Pons (tissue), 1 donor: ENCODE results near the gene ATP9B.

Source experiments
- DNase-seq: peaks from one replicate; pipeline ENCODE4 v3.0.0-alpha.2; 2016; ENCODE audit warnings: low spot score

The ATP9B gene

DNA sequence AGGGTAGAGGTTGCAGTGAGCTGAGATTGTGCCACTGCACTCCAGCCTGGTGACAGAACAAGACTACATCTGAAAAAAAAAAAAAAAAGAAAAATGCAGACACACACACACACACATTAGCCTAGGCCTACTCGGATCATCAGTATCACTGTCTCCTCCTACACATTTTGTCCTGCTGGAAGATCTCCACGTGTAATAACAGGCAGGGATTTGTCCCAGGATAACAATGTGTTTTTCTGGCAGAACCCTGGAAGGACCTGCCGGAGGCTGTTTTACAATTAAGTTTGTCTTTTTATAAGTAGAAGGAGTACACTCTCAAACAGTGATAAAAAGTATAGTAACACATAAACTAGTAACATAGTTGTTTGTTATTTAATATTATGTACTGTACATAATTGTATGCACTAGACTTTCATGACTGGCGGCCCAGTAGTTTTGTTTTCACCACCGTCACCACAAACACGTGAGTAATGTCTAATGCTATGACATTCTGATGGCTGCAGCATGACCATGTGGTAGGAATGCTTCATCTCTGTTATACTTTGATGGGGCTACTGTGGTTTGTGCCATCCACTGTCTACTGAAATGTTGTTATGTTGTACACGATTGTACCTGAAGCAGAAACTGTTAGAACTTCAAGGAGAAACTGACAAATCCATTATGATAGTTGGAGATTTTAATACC is 130.6 kb downstream of the ATP9B start:
- DNase-seq, result no peak

DNA sequence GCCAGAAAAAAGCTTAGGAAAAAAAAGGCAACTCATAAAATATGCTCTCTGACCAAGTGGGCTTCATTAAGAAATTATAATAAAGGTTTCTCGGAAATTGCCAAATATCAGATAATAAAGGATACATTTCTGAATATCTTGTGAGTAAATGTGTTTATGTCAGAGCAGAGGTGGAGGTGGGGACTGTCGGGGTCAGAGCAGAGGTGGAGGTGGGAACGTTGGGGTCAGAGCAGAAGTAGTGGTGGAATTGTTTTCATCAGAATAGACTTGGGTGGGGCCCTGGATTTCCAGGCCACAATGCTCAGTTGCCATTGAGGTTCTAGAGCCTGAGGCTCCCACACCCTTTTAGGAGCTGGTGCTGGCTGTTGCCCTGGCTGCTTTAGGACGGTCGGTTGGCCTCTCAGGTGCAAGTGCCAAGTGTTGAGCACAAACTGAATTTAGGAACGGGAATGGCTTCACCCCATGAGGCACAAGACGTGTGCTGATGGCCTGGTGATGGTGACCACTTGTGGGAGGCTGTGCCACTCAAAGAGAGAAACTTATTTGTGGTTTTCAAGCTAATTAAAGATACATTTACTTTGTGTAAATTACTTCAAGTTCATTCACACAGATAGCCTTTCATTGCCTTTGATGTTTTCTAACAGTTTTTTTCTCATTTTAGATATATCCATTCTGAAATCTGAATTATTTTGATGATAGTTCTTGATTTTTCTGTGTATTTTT is 131.5 kb downstream of the ATP9B start:
- peak; percentile 47 for DNase-seq

DNA sequence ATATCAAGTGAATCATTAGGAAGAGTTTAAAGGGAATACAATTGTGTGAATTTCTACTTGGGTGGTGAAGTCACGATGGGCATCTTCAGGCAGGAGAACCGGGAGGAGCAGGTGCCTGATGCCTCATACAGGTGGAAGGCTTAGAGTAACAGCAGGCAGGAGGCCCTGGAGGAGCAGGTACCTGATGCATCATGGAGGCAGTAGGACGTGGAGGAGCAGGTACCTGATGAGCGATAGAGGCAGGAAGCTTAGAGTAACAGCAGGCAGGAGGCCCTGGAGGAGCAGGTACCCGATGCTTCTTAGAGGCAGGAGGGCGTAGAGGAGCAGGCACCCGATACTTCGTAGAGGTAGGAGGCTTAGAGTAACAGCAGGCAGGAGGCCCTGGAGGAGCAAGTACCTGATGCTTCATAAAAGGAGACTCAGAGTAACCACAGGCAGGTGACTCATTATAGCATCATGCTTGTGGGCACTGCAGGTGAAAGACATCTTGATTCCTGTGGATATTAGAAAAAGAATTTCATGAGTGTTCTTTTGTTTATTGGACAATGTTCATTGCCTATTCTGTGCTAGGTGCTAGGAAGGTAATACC is 133.9 kb downstream of the ATP9B start:
- no peak for DNase-seq

DNA sequence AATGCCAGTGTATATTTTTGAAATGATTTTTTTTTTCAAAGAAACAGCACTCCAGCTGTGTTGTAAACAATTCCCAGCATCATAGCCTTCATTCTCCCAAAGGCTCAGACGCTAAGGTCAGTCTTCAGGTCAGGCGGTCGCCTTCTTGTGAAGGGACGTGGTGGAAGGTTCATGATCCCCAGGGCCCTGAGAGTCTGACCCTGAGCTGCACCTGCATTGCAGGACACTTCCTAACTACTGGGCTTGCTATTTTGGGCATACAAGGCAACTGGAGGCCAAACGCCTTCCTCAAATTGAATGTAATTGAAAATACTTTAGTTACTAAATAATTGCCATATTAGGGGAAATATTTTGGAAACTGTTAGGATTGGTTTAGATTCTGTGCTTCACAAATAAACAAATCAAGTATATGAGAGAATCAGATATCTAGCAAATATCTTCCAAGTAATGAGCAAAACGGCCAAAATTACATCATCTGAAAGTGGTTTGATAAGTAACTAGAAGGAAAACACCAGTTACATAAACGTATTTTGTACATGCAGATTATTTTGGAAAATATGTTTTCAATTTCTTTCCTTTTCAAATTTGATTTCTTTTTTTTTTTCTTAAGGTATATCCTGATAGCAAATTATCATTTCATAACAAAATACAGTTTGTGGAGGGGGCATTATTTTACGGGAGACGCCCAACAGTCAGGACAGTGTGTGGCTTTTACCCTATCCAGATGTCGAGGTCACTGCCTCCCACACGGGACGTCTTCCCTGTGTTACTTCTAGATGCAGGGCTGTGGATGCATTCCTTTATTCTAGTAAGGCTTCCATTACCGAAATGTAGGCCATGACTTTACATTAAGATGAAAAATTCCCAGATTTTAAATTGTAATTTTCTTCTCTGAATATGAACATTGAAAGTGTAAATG is 136.0 kb downstream of the ATP9B start:
- no peak for DNase-seq

DNA sequence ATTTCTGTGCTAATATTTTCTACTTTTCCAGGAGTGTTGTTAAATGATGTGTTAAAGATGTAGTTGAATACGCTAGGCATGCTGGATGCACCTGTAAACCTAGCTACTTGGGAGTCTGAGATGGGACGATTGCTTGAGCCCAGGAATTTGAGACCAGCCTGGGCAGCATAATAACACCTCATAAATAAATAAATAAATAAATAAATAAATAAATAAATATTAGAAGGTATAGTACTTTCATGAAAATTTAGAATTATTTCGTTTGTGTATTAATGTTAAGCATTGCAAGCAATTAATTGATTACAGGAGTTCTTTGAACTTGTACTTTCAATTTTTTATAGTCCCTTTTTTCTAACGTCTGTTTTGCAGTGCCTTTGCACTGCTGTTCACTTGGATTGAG is 137.2 kb downstream of the ATP9B start:
- no peak for DNase-seq

DNA sequence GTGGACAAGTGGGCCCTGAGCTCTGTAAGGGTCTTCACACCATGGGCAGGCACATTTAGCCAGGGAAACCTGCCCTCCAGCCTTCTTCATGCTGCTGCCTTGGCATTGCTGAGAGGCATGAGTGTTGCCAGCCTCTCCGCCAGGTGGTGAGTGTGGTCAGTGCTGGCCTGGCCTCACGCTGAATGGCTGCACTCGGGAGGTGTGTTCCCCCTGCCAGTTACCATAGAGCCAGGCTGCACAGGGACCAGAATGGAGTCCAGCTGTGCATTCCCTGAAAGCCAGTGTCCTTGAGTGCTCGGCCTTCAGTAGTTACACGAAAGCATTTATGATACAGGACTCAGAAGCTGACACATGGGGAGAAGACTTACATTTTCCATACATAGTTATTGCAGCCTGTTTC is 139.7 kb downstream of the ATP9B start:
- no peak for DNase-seq

DNA sequence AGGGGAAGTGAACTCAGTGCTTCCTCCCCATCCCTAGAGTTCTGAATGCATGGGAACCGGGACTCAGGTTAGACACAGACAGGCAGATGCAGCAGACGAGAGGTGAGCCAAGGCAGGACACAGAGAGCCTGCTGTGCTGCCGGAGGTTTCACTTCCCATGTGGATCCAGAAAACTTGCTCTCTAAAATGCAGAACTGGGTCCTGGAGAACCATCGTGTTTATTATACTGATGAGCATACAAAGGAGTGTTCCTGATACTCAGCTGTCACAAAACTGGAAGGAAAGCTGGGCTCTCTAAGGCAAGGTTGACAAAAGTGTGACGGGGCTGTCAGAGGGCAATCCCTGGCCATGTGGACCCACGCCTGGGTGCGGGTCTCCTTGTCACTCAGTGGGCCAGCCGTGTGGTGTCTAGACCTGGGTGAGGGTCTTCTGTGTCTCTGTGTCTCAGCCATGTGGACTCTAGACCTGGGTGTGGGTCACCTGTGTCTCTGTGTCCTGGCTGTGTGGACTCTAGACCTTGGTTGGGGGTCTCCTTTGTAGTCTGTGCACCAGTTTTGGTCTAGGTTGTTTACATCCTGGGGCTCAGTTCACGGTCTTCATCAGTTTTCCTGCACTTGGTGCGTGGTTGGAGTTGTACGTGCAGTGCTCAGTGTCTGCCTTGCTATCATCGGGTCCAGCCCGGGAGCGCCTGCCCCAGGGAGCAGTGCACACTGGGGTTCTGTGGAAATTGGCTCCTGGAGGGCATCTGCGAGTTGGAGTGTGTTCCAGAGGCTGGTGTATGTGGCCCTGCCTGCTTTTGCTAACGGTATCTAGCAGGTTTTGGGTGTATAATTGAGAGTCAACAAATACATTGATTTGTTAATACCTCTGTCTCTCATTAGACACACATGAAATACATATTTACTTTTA is 141.1 kb downstream of the ATP9B start:
- DNase-seq, result no peak

DNA sequence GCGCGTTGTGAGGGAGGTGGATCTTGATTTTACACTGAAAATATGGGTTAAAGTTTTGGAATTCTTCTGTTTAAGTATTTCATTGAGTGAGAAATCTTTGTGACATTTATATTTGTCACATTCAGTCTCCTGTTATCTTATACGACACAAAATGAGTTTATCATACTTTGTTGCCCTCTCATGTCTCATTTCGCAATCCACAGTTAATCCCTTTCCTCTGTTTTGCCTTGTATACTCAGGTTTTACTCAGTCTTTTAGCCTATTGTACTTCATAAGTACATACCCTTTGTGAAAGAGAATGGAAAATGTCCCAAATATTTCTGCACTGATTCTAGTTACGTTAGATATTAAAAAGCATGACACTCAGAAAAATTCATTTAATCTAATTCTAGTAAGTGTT is 142.7 kb downstream of the ATP9B start:
- no peak for DNase-seq

DNA sequence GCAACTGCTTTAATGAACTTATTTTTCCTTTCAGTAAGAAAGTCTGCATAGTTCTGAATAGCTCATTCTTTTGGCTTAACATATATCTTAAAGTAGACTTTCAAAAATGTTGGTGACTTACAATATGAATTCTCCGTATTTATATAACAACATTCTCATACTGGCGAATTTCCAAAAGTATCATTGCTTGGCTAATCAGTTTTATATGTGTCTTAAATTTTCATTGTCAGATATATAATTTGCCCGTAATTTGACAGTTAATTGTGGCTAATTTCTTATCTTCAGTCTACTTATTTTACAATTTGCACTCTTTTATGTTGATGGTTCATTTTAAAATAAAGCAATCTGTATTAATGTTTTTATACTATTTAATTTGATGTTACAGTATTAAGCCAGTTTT is 144.9 kb downstream of the ATP9B start:
- no peak for DNase-seq

DNA sequence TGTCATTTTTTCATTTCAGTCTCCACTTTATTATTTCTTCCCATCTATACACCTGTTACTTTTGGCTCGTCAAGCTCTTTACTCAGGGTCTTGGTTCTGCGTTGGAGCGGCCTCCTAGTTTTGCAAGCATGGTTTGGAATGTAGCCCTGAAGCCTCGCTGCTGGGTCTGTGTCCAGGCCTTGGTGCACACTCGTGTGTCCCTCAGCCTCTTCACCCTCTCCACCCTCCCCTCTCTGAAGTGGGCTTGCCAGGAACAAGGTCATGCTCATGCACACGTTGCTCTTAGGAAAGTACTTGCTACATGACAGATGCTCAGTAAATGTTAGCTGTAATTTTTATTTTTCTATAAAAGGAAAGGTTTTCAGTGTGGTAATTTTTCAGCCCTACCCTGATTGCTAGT is 147.0 kb downstream of the ATP9B start:
- DNase-seq, result no peak

DNA sequence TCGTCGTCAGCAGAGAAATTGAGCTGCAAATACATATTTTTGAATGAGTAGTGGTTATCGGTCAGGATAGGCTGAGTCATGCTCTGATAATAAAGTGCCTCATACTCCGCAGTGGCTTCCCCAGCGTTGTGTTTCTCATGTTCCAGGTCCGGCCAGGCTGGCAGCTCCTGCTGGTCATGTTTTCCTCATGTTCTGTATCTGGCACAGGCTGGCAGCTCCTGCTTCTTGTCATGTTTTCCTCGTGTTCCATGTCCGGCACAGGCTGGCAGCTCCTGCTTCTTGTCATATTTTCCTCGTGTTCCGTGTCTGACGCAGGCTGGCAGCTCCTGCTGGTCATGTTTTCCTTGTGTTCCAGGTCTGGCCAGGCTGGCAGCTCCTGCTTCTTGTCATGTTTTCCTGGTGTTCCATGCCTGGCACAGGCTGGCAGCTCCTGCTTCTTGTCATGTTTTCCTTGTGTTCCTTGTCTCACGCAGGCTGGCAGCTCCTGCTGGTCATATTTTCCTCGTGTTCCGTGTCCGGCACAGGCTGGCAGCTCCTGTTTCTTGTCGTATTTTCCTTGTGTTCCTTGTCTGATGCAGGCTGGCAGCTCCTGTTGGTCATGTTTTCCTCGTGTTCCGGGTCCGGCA is 148.9 kb downstream of the ATP9B start:
- DNase-seq, result peak; percentile 83

DNA sequence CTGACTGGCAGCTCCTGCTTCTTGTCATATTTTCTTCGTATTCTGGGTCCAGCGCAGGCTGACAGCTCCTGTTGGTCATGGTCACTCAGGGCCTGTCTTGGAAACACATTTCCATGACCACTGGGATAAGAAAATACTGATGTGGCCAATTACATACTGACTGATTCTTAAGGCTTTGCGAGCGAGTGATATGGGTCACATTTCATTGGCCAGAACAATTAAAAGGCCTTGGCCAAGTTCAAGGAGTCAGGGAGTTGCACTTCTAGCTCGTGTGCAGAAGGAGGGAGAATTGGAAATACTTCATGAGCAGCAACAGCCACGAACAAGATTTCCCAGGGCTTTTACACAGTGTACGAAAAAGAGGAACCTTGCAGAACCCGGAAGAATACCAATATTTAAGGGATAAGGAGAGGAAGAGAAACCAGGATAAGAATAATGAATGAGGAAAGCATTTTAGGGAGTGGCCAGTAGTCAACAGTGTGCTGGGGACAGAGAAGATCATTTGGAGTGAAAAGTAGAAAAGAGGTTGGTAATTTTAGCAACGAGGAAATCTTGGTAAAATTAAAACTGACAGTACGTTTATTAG is 149.5 kb downstream of the ATP9B start:
- peak; percentile 59 for DNase-seq

DNA sequence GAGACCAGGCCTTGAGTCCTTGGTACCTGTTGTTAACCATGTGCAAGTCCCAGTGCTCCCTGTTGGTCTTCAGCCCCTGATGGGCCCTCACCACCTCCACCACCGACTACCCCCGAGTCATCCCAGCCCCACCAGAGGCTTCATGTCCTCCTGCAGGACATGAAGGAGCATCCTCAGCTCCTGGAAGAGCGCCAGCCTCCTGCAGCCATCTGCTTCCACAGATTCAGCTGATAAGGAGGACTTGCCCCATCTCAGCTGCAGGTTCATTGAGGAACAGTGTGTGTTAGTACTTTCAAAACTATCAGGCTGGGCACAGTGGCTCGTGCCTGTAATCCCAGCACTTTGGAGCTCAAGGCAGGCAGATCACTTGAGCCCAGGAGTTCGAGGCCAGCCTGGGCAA is 151.9 kb downstream of the ATP9B start:
- DNase-seq, result no peak

DNA sequence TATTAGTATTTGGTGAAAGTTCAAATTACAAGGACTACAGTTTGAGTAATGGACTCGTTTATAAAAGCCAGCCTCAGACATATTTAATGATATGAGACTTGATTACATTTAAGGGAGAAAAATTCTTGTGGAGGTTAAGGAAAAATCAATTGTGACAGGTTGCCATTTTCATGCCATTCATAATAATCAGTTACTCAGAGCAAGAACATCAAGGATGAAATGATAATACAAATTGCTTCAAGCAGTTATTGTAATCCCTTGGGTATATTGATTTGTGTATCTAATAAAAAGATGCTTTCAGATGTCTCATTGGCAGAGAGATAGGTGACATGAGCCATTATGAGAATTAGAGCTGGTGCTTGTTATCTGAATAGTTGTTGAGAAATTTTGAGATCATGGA is 153.6 kb downstream of the ATP9B start:
- DNase-seq, result no peak

DNA sequence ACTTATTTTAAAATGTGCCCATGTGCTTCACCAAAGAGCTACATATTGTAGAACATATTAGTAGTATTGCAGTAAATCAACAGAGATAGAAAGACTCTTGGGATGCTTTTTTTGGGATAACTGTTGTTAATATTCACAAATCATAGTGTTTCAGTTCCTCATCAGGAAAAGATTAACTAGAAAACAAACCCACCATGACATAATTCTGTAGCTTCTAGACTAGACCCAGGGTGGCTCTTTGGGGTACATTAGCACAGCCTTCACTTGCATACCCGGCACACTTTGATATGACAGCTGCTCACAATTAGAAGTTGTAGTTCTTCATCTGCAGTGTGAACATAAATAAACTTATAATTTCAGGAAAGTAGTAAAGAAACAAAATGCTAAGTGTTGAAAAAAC is 154.2 kb downstream of the ATP9B start:
- DNase-seq, result no peak

DNA sequence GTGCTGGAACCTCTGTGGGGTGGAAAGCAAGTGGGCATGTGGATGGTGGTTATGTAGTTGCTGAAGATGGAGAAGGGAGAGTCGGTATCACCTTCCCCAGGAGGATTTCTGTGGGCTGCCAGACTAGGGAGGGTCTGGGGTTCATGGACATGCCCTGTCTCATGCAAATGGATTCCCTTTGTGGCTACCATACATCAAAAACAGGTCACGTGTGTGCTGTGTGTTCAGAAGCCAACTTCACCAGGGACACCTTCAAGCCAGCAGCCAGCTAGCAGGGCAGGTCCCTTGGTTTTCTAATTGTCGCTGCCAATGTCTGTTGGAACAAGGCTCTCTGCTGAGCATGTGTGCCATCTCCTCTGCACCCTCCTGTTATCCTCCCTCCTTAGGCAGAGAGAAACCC is 155.2 kb downstream of the ATP9B start:
- DNase-seq, result no peak

DNA sequence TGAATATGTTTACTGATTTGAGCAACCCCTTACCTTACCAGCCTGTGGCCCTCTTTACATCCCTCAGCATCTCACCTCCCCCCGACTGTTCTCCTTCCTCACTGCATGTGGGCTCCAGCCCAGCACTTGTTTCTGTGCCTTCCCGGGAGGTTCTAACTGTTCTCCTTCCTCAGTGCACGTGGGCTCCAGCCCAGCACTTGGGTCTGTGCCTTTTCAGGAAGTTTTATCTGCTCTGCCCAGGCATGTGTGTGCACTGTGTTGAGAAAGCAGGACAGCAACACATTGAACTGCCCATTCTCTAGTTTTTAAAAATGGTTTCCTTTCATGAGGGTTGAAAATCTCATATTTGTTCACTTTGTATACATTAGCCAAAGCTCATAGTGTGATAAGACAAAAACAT is 158.4 kb downstream of the ATP9B start:
- no peak for DNase-seq

DNA sequence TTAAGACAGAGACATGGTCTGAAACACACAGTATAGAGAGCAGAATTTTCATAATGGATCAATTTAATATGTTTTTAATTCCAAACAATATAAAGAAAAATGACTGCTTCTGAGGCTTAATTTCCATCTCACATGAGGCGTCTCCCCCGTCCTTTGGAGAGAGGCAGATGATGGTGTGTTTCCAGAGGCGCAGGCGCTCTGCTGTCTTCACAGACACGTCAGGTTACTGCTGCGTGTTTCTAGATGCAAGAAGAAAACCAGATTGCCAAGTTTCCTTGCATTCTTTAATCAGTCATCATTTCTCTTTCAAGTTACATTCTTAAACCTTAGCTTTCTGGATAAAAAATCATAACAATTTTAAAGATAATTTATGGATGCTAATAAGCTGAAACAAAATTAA is 160.2 kb downstream of the ATP9B start:
- DNase-seq, result no peak

DNA sequence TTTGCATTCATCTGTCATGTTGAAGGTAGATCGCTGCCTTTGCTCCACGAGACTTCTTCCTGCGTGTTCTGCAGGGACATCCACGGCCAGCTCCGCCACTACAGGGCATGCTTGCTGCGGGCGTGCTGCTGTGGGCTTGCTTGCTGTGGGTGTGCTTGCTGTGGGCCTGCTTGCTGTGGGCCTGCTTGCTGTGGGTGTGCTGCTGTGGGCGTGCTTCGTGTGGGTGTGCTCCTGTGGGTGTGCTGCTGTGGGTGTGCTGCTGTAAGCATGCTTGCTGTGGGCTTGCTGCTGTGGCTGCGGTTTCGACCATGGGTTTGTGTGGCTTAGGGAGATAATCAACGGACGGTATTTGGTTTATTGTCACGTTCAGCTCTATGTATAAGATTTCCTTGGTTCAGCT is 165.2 kb downstream of the ATP9B start:
- DNase-seq, result no peak

DNA sequence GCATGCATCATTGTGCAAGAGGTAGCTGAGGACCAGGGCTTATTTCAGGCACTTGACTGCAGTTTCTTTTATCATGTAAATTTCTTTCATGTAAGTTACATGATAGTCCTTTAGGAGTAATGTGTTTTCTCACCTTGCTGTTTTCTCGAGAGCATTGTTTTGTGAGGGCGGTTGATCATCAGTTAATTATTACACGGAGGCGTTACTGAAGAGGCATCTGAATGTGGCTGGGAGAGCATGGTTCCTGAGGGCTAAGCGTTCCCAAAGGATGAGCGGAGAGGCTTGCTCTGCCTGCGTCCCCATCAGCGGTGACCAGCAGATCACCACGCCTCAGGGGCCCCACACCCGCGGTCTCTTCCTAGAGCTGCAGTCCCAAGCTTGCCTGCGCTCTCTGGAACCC is 170.4 kb downstream of the ATP9B start:
- DNase-seq, result no peak

DNA sequence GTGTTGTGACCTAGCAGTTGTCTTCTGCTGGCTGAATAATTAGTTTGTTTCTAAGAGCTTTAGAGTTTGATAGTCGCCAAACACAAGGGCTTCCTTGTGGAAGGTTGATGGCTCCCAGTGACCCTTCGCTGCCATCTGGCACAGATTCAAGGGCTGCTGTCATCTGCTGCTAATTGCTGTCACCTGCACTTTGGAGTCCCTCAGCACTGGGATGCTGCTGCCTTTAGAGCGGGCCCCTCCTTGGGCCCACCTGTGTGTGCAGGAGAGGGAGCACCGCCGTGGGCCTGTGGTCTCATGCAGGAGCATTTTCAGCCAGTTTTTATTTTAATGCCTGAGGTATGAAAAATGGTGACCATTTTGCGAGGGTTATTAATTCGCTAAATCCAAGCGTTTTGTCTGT is 172.6 kb downstream of the ATP9B start:
- no peak for DNase-seq
